NCI-H2171 treated with DMSO at 0.1 percent for 48 hours (cell line): Measurements from ENCODE around the gene MAPKAP1.

ENCODE experiments used
- DNase-seq: peaks from one replicate; lab custom pipeline; 2025; lab: John Stamatoyannopoulos, UW

The MAPKAP1 gene

GRCh38 chr9:125457357-125457756 is 249.7 kb downstream of the MAPKAP1 start:
- no peak for DNase-seq

- no peak for DNase-seq
Measured at GRCh38 chr9:125455876-125456275, 251.1 kb downstream of the MAPKAP1 start.

GRCh38 chr9:125455132-125455531 is 251.9 kb downstream of the MAPKAP1 start:
- DNase-seq: no peak

- DNase-seq: no peak
Measured at GRCh38 chr9:125447202-125447802, 259.7 kb downstream of the MAPKAP1 start.

GRCh38 chr9:125446561-125447094 is 260.4 kb downstream of the MAPKAP1 start:
- no peak for DNase-seq

- no peak for DNase-seq
Measured at GRCh38 chr9:125444956-125445506, 262.0 kb downstream of the MAPKAP1 start.

- DNase-seq: no peak
Measured at GRCh38 chr9:125444166-125444565, 262.8 kb downstream of the MAPKAP1 start.

GRCh38 chr9:125443367-125443766 is 263.6 kb downstream of the MAPKAP1 start:
- no peak for DNase-seq

- no peak for DNase-seq
Measured at GRCh38 chr9:125442452-125442851, 264.6 kb downstream of the MAPKAP1 start.

- DNase-seq: no peak
Measured at GRCh38 chr9:125440411-125440810, 266.6 kb downstream of the MAPKAP1 start.

- DNase-seq: no peak
Measured at GRCh38 chr9:125439434-125440272, 267.4 kb downstream of the MAPKAP1 start.

GRCh38 chr9:125438506-125439433 is 268.2 kb downstream of the MAPKAP1 start:
- DNase-seq: no peak

- DNase-seq: no peak
Measured at GRCh38 chr9:125437771-125438221, 269.2 kb downstream of the MAPKAP1 start.

- DNase-seq: no peak
Measured at GRCh38 chr9:125436613-125437443, 270.2 kb downstream of the MAPKAP1 start.

GRCh38 chr9:125435776-125436612 is 271.0 kb downstream of the MAPKAP1 start:
- DNase-seq: no peak

- no peak for DNase-seq
Measured at GRCh38 chr9:125434986-125435775, 271.8 kb downstream of the MAPKAP1 start.

GRCh38 chr9:125433461-125434011 is 273.5 kb downstream of the MAPKAP1 start:
- DNase-seq: no peak

GRCh38 chr9:125432715-125433385 is 274.2 kb downstream of the MAPKAP1 start:
- DNase-seq: no peak
